Suprapubic skin (tissue), 3 donors: ENCODE data around the gene SMS.

Source experiments
- EP300 ChIP-seq: sonication (generic); formaldehyde crosslinking; IDR thresholded peaks from one replicate; pipeline ENCODE4 v1.6.1; 2017; ENCODE audit warnings: antibody characterized with exemption
- POLR2A ChIP-seq, 2 donors: fragments of 450-650 bp; IDR thresholded peaks; one replicate each; pipeline ENCODE4 v1.6.1; 2017; ENCODE audit warnings: antibody characterized with exemption in 2 of 2, mild to moderate bottlenecking in 2 of 2, moderate library complexity in 2 of 2
- TF ChIP-seq, protein P1 (sequence below), 2 donors: fragments of 200-600 bp in 1 of 2; fragments of 450-650 bp in 1 of 2; sonication (generic) in 1 of 2; IDR thresholded peaks; one replicate each; pipeline ENCODE4 v1.5.1; 2016 to 2019; ENCODE audit warnings: antibody characterized with exemption in 2 of 2, mild to moderate bottlenecking in 1 of 2, moderate library complexity in 1 of 2

- TF ChIP-seq POLR2A (IDR thresholded peaks at IDR 0.05) (no peak), EP300 (no peak)
- TF ChIP-seq, protein P1, sequence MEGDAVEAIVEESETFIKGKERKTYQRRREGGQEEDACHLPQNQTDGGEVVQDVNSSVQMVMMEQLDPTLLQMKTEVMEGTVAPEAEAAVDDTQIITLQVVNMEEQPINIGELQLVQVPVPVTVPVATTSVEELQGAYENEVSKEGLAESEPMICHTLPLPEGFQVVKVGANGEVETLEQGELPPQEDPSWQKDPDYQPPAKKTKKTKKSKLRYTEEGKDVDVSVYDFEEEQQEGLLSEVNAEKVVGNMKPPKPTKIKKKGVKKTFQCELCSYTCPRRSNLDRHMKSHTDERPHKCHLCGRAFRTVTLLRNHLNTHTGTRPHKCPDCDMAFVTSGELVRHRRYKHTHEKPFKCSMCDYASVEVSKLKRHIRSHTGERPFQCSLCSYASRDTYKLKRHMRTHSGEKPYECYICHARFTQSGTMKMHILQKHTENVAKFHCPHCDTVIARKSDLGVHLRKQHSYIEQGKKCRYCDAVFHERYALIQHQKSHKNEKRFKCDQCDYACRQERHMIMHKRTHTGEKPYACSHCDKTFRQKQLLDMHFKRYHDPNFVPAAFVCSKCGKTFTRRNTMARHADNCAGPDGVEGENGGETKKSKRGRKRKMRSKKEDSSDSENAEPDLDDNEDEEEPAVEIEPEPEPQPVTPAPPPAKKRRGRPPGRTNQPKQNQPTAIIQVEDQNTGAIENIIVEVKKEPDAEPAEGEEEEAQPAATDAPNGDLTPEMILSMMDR (IDR thresholded peaks at IDR 0.05) = no peak
These were observed 31.5 kb downstream of the SMS start for GRCh38 chrX:21972046-21972445.
